Muscle layer of duodenum (tissue), 2 donors: ENCODE results near the gene FMN2.

ENCODE experiments used
- H3K27ac ChIP-seq: one replicate; pipeline ENCODE4 v1.7.0; 2013; ENCODE audit warnings: mild to moderate bottlenecking, low read length
- H3K27me3 ChIP-seq: one replicate; pipeline ENCODE4 v1.7.0; 2013; ENCODE audit warnings: low read depth, mild to moderate bottlenecking, control low read depth, low read length
- H3K36me3 ChIP-seq, 2 donors: one replicate each; pipeline ENCODE4 v1.7.0; 2013; ENCODE audit warnings: low read length in 2 of 2, control low read depth in 1 of 2, mild to moderate bottlenecking in 1 of 2; ENCODE audit not compliant: insufficient read depth in 2 of 2, control insufficient read depth in 1 of 2
- H3K4me1 ChIP-seq, 2 donors: one replicate each; pipeline ENCODE4 v1.7.0; 2013; ENCODE audit warnings: low read length in 2 of 2, mild to moderate bottlenecking in 2 of 2, control low read depth in 1 of 2, moderate library complexity in 1 of 2; ENCODE audit not compliant: insufficient read depth in 2 of 2, control insufficient read depth in 1 of 2
- H3K4me3 ChIP-seq, 2 donors: one replicate each; pipeline ENCODE4 v1.7.0; 2013; ENCODE audit warnings: low read length in 2 of 2, low read depth in 1 of 2, mild to moderate bottlenecking in 1 of 2
- H3K9me3 ChIP-seq, 2 donors: one replicate each; pipeline ENCODE4 v1.7.0; 2013; ENCODE audit warnings: low read length in 2 of 2, control low read depth in 1 of 2, mild to moderate bottlenecking in 1 of 2; ENCODE audit not compliant: control insufficient read depth in 1 of 2
- donor health status: healthy.

Gene FMN2

GRCh38 chr1:240235521-240236288 lies 144.0 kb downstream of the FMN2 start:
- no peaks in the 10 kb centered on the region for H3K9me3 ChIP-seq
- H3K27ac ChIP-seq = no peak overlapping the region
- no peaks in the 10 kb centered on the region for H3K4me1 ChIP-seq
- no peaks in the 10 kb centered on the region for H3K36me3 ChIP-seq
- no peak overlapping the region for H3K4me3 ChIP-seq
- no peaks in the 10 kb centered on the region for H3K27me3 ChIP-seq

- Histone ChIP-seq H3K4me1 (no peaks in the 10 kb centered on the region), H3K9me3 (no peaks in the 10 kb centered on the region), H3K27ac (no peak overlapping the region), H3K27me3 (no peaks in the 10 kb centered on the region), H3K36me3 (no peaks in the 10 kb centered on the region), H3K4me3 (no peak overlapping the region)
These were observed 145.6 kb downstream of the FMN2 start for GRCh38 chr1:240237305-240237721.

- no peaks in the 10 kb centered on the region for H3K9me3 ChIP-seq
- H3K27ac ChIP-seq = no peak overlapping the region
- H3K36me3 ChIP-seq = no peaks in the 10 kb centered on the region
- H3K27me3 ChIP-seq = no peaks in the 10 kb centered on the region
- H3K4me3 ChIP-seq = no peak overlapping the region
- no peaks in the 10 kb centered on the region for H3K4me1 ChIP-seq
These were observed 147.6 kb downstream of the FMN2 start for GRCh38 chr1:240239309-240239708.

GRCh38 chr1:240241278-240241677 lies 149.6 kb downstream of the FMN2 start:
- H3K4me3 ChIP-seq = no peak overlapping the region
- H3K4me1 ChIP-seq = no peaks in the 10 kb centered on the region
- no peak overlapping the region for H3K27ac ChIP-seq
- H3K36me3 ChIP-seq = no peaks in the 10 kb centered on the region
- no peaks in the 10 kb centered on the region for H3K27me3 ChIP-seq
- no peaks in the 10 kb centered on the region for H3K9me3 ChIP-seq

GRCh38 chr1:240242601-240243144 lies 151.0 kb downstream of the FMN2 start:
- H3K4me3 ChIP-seq = no peak overlapping the region
- H3K36me3 ChIP-seq = no peaks in the 10 kb centered on the region
- no peaks in the 10 kb centered on the region for H3K4me1 ChIP-seq
- no peaks in the 10 kb centered on the region for H3K9me3 ChIP-seq
- no peaks in the 10 kb centered on the region for H3K27me3 ChIP-seq
- no peak overlapping the region for H3K27ac ChIP-seq

- Histone ChIP-seq H3K27me3 (no peaks in the 10 kb centered on the region), H3K36me3 (no peaks in the 10 kb centered on the region), H3K27ac (no peak overlapping the region), H3K4me3 (no peak overlapping the region), H3K9me3 (peaks cover 0 to 5% of the 10 kb centered on the region in 2 donors), H3K4me1 (no peaks in the 10 kb centered on the region)
These were observed 153.4 kb downstream of the FMN2 start for GRCh38 chr1:240244968-240245628.

- Histone ChIP-seq H3K27ac (no peak overlapping the region), H3K9me3 (peaks cover 0 to 5% of the 10 kb centered on the region in 2 donors), H3K27me3 (no peaks in the 10 kb centered on the region), H3K4me1 (no peaks in the 10 kb centered on the region), H3K4me3 (no peak overlapping the region), H3K36me3 (no peaks in the 10 kb centered on the region)
These were observed 153.9 kb downstream of the FMN2 start for GRCh38 chr1:240245629-240246020.

GRCh38 chr1:240247899-240248298 lies 156.2 kb downstream of the FMN2 start:
- Histone ChIP-seq H3K4me1 (no peaks in the 10 kb centered on the region), H3K27me3 (no peaks in the 10 kb centered on the region), H3K36me3 (no peaks in the 10 kb centered on the region), H3K27ac (no peak overlapping the region), H3K9me3 (peaks cover 0 to 8% of the 10 kb centered on the region in 2 donors), H3K4me3 (no peak overlapping the region)

- Histone ChIP-seq H3K9me3 (peaks cover 0 to 12% of the 10 kb centered on the region in 2 donors), H3K27me3 (no peaks in the 10 kb centered on the region), H3K4me3 (no peak overlapping the region), H3K36me3 (peaks cover 0 to 4% of the 10 kb centered on the region in 2 donors), H3K27ac (no peak overlapping the region), H3K4me1 (no peaks in the 10 kb centered on the region)
These were observed 162.3 kb downstream of the FMN2 start for GRCh38 chr1:240254006-240254405.

- Histone ChIP-seq H3K27ac (no peak overlapping the region), H3K4me1 (no peaks in the 10 kb centered on the region), H3K27me3 (no peaks in the 10 kb centered on the region), H3K4me3 (no peak overlapping the region), H3K36me3 (peaks cover 0 to 4% of the 10 kb centered on the region in 2 donors), H3K9me3 (peaks cover 0 to 7% of the 10 kb centered on the region in 2 donors)
These were observed 163.2 kb downstream of the FMN2 start for GRCh38 chr1:240254778-240255291.

GRCh38 chr1:240255922-240256321 lies 164.2 kb downstream of the FMN2 start:
- Histone ChIP-seq H3K4me3 (no peak overlapping the region), H3K36me3 (peaks cover 0 to 4% of the 10 kb centered on the region in 2 donors), H3K27me3 (no peaks in the 10 kb centered on the region), H3K9me3 (peaks cover 0 to 7% of the 10 kb centered on the region in 2 donors), H3K27ac (no peak overlapping the region), H3K4me1 (no peaks in the 10 kb centered on the region)
